OCI-LY7 (cell line): Measurements from ENCODE around the gene MLLT3. TPM values are rescaled to one million over a fixed set of nuclear protein-coding genes. Genes with fewer than 3 reads are reported as not detected.

Source experiments
- BruUV-seq: library from RNA; stranded (reverse); fragments of 400-500 nt; replicated peaks from 2 replicates; lab custom pipeline; 2021; lab: Mats Ljungman, UMichigan
- CTCF ChIA-PET: fragments of 300-600 bp; sonication (Branson Sonifier 250); formaldehyde crosslinking; loops from one replicate; lab custom pipeline; 2022; ENCODE audit warnings: antibody characterized with exemption; ENCODE audit not compliant: unreplicated experiment; lab: Charles Lee
- POLR2A ChIA-PET: fragments of 300-600 bp; sonication (Branson Sonifier 250); formaldehyde crosslinking; loops from one replicate; lab custom pipeline; 2022; ENCODE audit warnings: antibody characterized with exemption; lab: Charles Lee
- DNase-seq: peaks from one replicate; pipeline ENCODE4 v3.0.0-alpha.2; 2015; ENCODE audit warnings: low spot score
- H2AFZ ChIP-seq: fragments of 200-600 bp; sonication (generic), shearing (Covaris generic); 2 replicates; pipeline ENCODE4 v1.6.1; 2014; ENCODE audit warnings: mild to moderate bottlenecking, antibody characterized with exemption, low read length, moderate library complexity
- H3K27ac ChIP-seq: fragments of 200-600 bp; sonication (generic); 2 replicates; pipeline ENCODE4 v1.5.1; 2014; ENCODE audit warnings: mixed run types, low read depth, mild to moderate bottlenecking, moderate library complexity, low read length, inconsistent platforms; ENCODE audit not compliant: poor library complexity, severe bottlenecking
- H3K36me3 ChIP-seq: fragments of 200-600 bp; sonication (generic); 2 replicates; pipeline ENCODE4 v1.6.1; 2014; ENCODE audit warnings: mild to moderate bottlenecking, antibody characterized with exemption, low read length, moderate library complexity, mixed read lengths; ENCODE audit not compliant: insufficient read depth
- H3K4me1 ChIP-seq: fragments of 200-600 bp; sonication (generic); 2 replicates; pipeline ENCODE4 v1.5.1; 2014; ENCODE audit warnings: mild to moderate bottlenecking, low read length; ENCODE audit not compliant: insufficient read depth, poor library complexity, severe bottlenecking
- H3K4me2 ChIP-seq: fragments of 200-600 bp; sonication (generic); 2 replicates; pipeline ENCODE4 v1.6.1; 2014; ENCODE audit warnings: mild to moderate bottlenecking, low read length
- H3K4me3 ChIP-seq: fragments of 200-600 bp; sonication (generic); 2 replicates; pipeline ENCODE4 v1.5.1; 2014; ENCODE audit warnings: mild to moderate bottlenecking, low read depth, low read length; ENCODE audit not compliant: poor library complexity, severe bottlenecking
- H3K79me2 ChIP-seq: fragments of 200-600 bp; sonication (generic); 2 replicates; pipeline ENCODE4 v1.6.1; 2016; ENCODE audit warnings: low read depth, mild to moderate bottlenecking, low read length, moderate library complexity, mixed read lengths; ENCODE audit not compliant: insufficient read depth
- H3K9me2 ChIP-seq: fragments of 200-600 bp; sonication (generic); 2 replicates; pipeline ENCODE4 v1.6.1; 2016; ENCODE audit warnings: mild to moderate bottlenecking, low read length, mixed read lengths; ENCODE audit not compliant: insufficient read depth
- H3K9me3 ChIP-seq: fragments of 200-600 bp; sonication (generic); 2 replicates; pipeline ENCODE4 v1.6.1; 2014; ENCODE audit warnings: mild to moderate bottlenecking, mixed run types, low read length, mixed read lengths
- H4K20me1 ChIP-seq: fragments of 200-600 bp; sonication (generic); 2 replicates; pipeline ENCODE4 v1.6.1; 2014; ENCODE audit warnings: mild to moderate bottlenecking, antibody characterized with exemption, low read length, moderate library complexity, mixed read lengths; ENCODE audit not compliant: insufficient read depth
- CTCF ChIP-seq: fragments of 200-600 bp; sonication (generic); conservative IDR thresholded peaks from 2 replicates; pipeline ENCODE4 v1.5.1; 2014; ENCODE audit warnings: mild to moderate bottlenecking, antibody characterized with exemption, low read length, moderate library complexity, mixed read lengths
- EZH2phosphoT487 ChIP-seq: fragments of 200-600 bp; sonication (generic); IDR thresholded peaks from 2 replicates; pipeline ENCODE4 v1.6.1; 2018; ENCODE audit warnings: low read depth, borderline replicate concordance, mild to moderate bottlenecking, mixed run types, antibody characterized with exemption, low read length, moderate library complexity, mixed read lengths
- intact Hi-C: fragments of 100-400 bp; cut with micrococcal nuclease; formaldehyde crosslinking; loops from one replicate; pipeline ENCODE4 v1.10.0; 2022; ENCODE audit not compliant: unreplicated experiment
- total RNA-seq, 2 experiments: library from RNA; depleted of rRNA in 1 of 2; stranded (reverse); fragments of >200 nt in 1 of 2; shearing (Covaris generic) in 1 of 2; gene quantifications; 2 replicates each; pipeline ENCODE4 v1.2.3, GENCODE V29; 2014 to 2022

MLLT3 gene
- total RNA-seq, 2 experiments from 2014 or later: 7.1 to 9.9 TPM

GRCh38 chr9:20414150-20414549, 208.1 kb downstream of the MLLT3 start:
- Histone ChIP-seq H3K79me2 (no peaks in the 10 kb centered on the region), H2AFZ (no peak overlapping the region), H3K4me2 (no peak overlapping the region), H3K4me1 (no peaks in the 10 kb centered on the region), H4K20me1 (no peaks in the 10 kb centered on the region), H3K9me2 (no peaks in the 10 kb centered on the region), H3K9me3 (no peaks in the 10 kb centered on the region), H3K27ac (no peak overlapping the region), H3K36me3 (no peaks in the 10 kb centered on the region), H3K4me3 (no peak overlapping the region)
- ChIA-PET CTCF (no interaction called here), POLR2A (no interaction called here)
- intact Hi-C loops: no loop called here
- no peak for DNase-seq
- BruUV-seq: no TSS peak
- TF ChIP-seq EZH2phosphoT487: no peak
- TF ChIP-seq CTCF: no peak

GRCh38 chr9:20409321-20410092, 212.8 kb downstream of the MLLT3 start:
- CTCF ChIA-PET: no interaction called here
- Histone ChIP-seq H3K4me3 (no peak overlapping the region), H2AFZ (no peak overlapping the region), H3K27ac (no peak overlapping the region), H3K4me1 (no peaks in the 10 kb centered on the region), H3K9me3 (no peaks in the 10 kb centered on the region), H4K20me1 (no peaks in the 10 kb centered on the region), H3K9me2 (no peaks in the 10 kb centered on the region), H3K36me3 (no peaks in the 10 kb centered on the region), H3K4me2 (no peak overlapping the region), H3K79me2 (no peaks in the 10 kb centered on the region)
- POLR2A ChIA-PET: interaction anchor here (0.6 to 1.5 kb wide), 3 partner anchors 9 to 187 kb away, joined by 3 to 4 read pairs (median 3); no protein-coding TSS in a partner anchor
- BruUV-seq: no TSS peak
- DNase-seq: no peak
- intact Hi-C loops: no loop called here
- no peak for TF ChIP-seq EZH2phosphoT487
- TF ChIP-seq CTCF: no peak

GRCh38 chr9:20408513-20408912, 213.8 kb downstream of the MLLT3 start:
- Histone ChIP-seq H3K9me2 (no peaks in the 10 kb centered on the region), H3K27ac (no peak overlapping the region), H3K4me3 (no peak overlapping the region), H3K79me2 (no peaks in the 10 kb centered on the region), H2AFZ (no peak overlapping the region), H3K36me3 (no peaks in the 10 kb centered on the region), H4K20me1 (no peaks in the 10 kb centered on the region), H3K4me2 (no peak overlapping the region), H3K9me3 (no peaks in the 10 kb centered on the region), H3K4me1 (no peaks in the 10 kb centered on the region)
- ChIA-PET CTCF (no interaction called here), POLR2A (interaction anchor here (0.8 kb wide), 1 partner anchor 17 kb away, joined by 3 read pairs; no protein-coding TSS in a partner anchor)
- no TSS peak for BruUV-seq
- intact Hi-C loops: no loop called here
- no peak for DNase-seq
- TF ChIP-seq EZH2phosphoT487 (no peak), CTCF (no peak)
